ENCODE data around the gene PRKCA.

Gene PRKCA

DNA sequence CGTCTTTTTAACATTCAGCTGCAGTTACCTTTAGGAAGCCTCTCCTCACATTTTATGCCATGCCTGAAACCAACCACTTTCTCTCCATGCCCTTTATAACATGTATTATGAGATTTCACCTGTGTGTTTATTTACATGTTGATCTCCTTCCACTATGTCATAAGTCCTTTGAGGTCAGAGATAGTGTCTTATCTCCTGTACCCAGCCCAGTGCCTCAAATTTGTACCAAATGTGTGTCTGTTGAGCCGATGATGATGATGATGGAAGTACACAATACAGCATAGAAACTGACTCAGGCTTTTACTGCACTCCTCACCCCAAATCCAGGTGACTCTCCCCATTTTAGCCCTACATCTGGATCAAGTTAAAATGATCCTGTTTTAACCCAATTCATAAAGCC, 353.0 kb downstream of the PRKCA start:
- ChIA-PET POLR2A (no interaction called here), CTCF (interaction anchor here (1.0 kb wide), 1 partner anchor 455 kb away, joined by 3 read pairs; no protein-coding TSS in a partner anchor)
- TF ChIP-seq CTCF (IDR thresholded peaks at IDR 0.05; ENCODE audit: insufficient read depth, low read length, missing control alignments): no peak
- no peak for DNase-seq (ENCODE audit: low read depth, low spot score)
- no peak overlapping the region for H3K4me3 ChIP-seq (ENCODE audit: low read depth, low read length)

- DNase-seq (ENCODE audit: low read depth, low spot score): no peak
- POLR2A ChIA-PET: no interaction called here
- no peak overlapping the region for H3K4me3 ChIP-seq (ENCODE audit: low read depth, low read length)
- no peak for TF ChIP-seq CTCF (IDR thresholded peaks at IDR 0.05; ENCODE audit: insufficient read depth, low read length, missing control alignments)
- CTCF ChIA-PET: interaction anchor here (1.0 kb wide), 1 partner anchor 456 kb away, joined by 3 read pairs; no protein-coding TSS in a partner anchor
Observed at GRCh38 chr17:66655861-66656260, 353.4 kb downstream of the PRKCA start.

DNA sequence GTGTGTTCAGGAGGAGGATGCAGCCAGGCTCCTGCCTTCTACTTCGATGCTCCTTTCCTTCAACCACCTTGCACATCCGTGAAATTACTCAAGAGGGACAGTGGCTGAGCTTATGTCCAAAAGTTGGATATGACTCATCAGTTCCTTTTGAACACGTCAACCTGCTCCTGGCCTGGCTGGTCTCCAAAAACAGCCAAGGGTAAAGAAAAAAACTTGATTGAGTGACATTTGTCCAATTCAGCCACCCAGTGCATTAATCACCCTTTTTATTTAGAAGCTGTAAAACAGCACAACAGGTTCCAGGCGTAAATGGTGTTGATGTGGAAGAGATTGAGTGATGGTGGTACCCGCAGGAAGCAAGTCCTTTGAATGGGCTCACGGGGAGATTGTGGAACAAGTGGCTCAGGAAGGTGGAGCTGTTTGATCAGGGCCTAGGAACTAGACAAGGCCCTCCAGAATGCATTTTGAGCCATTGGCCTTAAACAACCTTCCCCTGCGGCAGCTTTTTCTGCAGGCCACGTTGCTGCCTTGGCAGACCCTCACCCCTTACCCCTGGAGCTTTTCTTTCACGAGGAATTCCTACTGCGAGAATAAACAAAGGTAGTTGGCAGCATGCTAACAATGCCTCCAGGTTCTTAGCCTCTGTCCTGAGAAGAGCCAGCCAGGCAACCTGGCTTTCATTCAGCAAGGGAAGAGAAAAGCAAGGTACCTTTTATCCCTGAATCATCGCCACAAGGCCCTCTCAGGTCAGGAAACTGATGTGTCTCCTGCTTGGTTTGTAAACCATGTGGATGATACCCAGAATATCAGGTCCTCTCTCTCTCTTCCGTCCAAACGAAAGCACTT, 359.2 kb downstream of the PRKCA start:
- H3K4me3 ChIP-seq (ENCODE audit: low read depth, low read length): no peak overlapping the region
- POLR2A ChIA-PET: no interaction called here
- TF ChIP-seq CTCF (IDR thresholded peaks at IDR 0.05; ENCODE audit: insufficient read depth, low read length, missing control alignments): no peak
- DNase-seq (ENCODE audit: low read depth, low spot score): no peak
- CTCF ChIA-PET: interaction anchor here (0.6 to 0.7 kb wide), 2 partner anchors 387 to 395 kb away, joined by 3 read pairs; no protein-coding TSS in a partner anchor

DNA sequence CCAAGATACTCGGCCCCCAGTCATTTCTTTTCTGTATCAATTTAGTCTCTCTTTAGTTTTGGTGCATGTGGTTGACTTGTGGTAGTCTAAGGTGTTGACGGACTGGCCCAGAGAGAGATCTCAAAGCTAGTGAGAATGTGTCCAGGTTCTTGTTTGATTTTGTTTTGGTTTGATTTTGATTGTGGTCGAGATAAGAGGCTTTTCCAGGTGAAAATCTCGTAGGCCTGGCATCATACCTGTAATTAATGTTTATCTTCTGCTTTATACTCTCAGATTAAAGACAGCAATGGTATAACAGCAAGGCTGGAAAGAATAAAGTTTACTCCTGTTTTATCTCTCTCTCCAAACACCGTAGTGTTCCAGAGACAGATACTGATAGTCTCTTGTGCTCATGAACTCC, 360.1 kb downstream of the PRKCA start:
- no peak overlapping the region for H3K4me3 ChIP-seq (ENCODE audit: low read depth, low read length)
- DNase-seq (ENCODE audit: low read depth, low spot score): no peak
- no peak for TF ChIP-seq CTCF (IDR thresholded peaks at IDR 0.05; ENCODE audit: insufficient read depth, low read length, missing control alignments)
- CTCF ChIA-PET: interaction anchor here (1.4 to 1.6 kb wide), 3 partner anchors 10 to 462 kb away, joined by 3 to 8 read pairs (median 4); no protein-coding TSS in a partner anchor
- POLR2A ChIA-PET: no interaction called here

DNA sequence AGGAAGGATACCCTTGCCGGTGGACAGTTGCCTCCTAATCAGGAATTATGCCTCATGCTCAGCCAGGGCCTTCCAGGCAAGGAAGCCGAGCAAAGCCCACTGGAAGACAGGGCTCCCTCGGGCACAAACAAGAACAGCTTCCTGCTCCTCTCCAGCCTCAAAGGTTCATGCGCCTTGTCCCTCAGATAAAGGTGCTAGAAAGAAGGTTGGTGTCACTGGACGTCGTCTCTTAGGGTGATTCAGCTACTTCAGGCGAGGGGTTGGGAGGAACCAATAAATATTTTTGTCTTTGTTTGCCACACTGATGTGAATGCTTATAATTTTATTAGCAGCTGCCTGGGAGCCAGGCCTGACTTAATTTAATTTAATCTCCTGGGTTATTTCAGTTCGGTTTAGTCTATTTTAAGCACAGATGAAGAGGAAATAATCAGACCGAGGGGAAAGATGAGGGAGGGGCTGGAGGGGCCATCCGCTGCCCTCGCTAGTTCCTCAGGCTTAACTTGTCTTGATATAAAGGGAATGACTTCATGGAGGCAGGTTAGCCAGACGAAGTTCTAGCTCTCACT, 360.7 kb downstream of the PRKCA start:
- no peak for DNase-seq (ENCODE audit: low read depth, low spot score)
- no peak overlapping the region for H3K4me3 ChIP-seq (ENCODE audit: low read depth, low read length)
- ChIA-PET CTCF (interaction anchor here (1.4 to 1.6 kb wide), 3 partner anchors 9 to 463 kb away, joined by 3 to 8 read pairs (median 4); no protein-coding TSS in a partner anchor), POLR2A (no interaction called here)
- no peak for TF ChIP-seq CTCF (IDR thresholded peaks at IDR 0.05; ENCODE audit: insufficient read depth, low read length, missing control alignments)

GRCh38 chr17:66664336-66664735, 361.9 kb downstream of the PRKCA start:
- POLR2A ChIA-PET: no interaction called here
- no peak overlapping the region for H3K4me3 ChIP-seq (ENCODE audit: low read depth, low read length)
- TF ChIP-seq CTCF (IDR thresholded peaks at IDR 0.05; ENCODE audit: insufficient read depth, low read length, missing control alignments): no peak
- CTCF ChIA-PET: no interaction called here
- DNase-seq (ENCODE audit: low read depth, low spot score): no peak
